Smooth muscle cell (in vitro differentiated cells): ENCODE data around the gene TMEM200B. TPM values are rescaled to one million over a fixed set of nuclear protein-coding genes. Genes with fewer than 3 reads are reported as not detected.

Source experiments
- DNase-seq: peaks from one replicate; lab custom pipeline; 2025; ENCODE audit not compliant: unreplicated experiment; lab: John Stamatoyannopoulos, UW
- H2AFZ ChIP-seq: fragments of 200-600 bp; sonication (generic); 2 replicates; pipeline ENCODE4 v1.6.0; 2016; ENCODE audit warnings: antibody characterized with exemption, low read depth, mild to moderate bottlenecking
- H3F3A ChIP-seq: fragments of 200-600 bp; sonication (generic); 2 replicates; pipeline ENCODE4 v1.6.0; 2017; ENCODE audit warnings: antibody characterized with exemption, low read depth
- H3K27ac ChIP-seq: fragments of 200-600 bp; sonication (generic); 2 replicates; pipeline ENCODE4 v1.5.1; 2016; ENCODE audit warnings: low read depth, mild to moderate bottlenecking
- H3K27me3 ChIP-seq: fragments of 200-600 bp; sonication (generic); 2 replicates; pipeline ENCODE4 v1.6.1; 2016; ENCODE audit warnings: low read depth, mild to moderate bottlenecking
- H3K36me3 ChIP-seq: fragments of 200-600 bp; sonication (generic); 2 replicates; pipeline ENCODE4 v1.5.1; 2016; ENCODE audit warnings: low read depth
- H3K4me1 ChIP-seq: fragments of 200-600 bp; sonication (generic); 2 replicates; pipeline ENCODE4 v1.5.1; 2016; ENCODE audit warnings: low read depth
- H3K4me2 ChIP-seq: fragments of 200-600 bp; sonication (generic); 2 replicates; pipeline ENCODE4 v1.6.0; 2016; ENCODE audit warnings: mild to moderate bottlenecking
- H3K4me3 ChIP-seq: fragments of 200-600 bp; sonication (generic); 2 replicates; pipeline ENCODE4 v1.5.1; 2016; ENCODE audit warnings: mild to moderate bottlenecking
- H3K79me2 ChIP-seq: fragments of 200-600 bp; sonication (generic); 2 replicates; pipeline ENCODE4 v1.6.0; 2016; ENCODE audit warnings: low read depth, mild to moderate bottlenecking
- H3K9ac ChIP-seq: fragments of 200-600 bp; sonication (generic); 2 replicates; pipeline ENCODE4 v1.6.0; 2016; ENCODE audit warnings: low read depth
- H3K9me3 ChIP-seq: fragments of 200-600 bp; sonication (generic); replicated peaks from 2 replicates; pipeline ENCODE4 v1.5.1; 2016; ENCODE audit warnings: low read depth
- H4K20me1 ChIP-seq: fragments of 200-600 bp; sonication (generic); 2 replicates; pipeline ENCODE4 v1.6.0; 2016; ENCODE audit warnings: low read depth
- CTCF ChIP-seq: fragments of 200-600 bp; sonication (generic); IDR thresholded peaks from 2 replicates; pipeline ENCODE4 v1.5.1; 2017; ENCODE audit warnings: borderline replicate concordance, mild to moderate bottlenecking, antibody characterized with exemption; ENCODE audit not compliant: insufficient read depth, poor library complexity, severe bottlenecking
- WGBS: methylation state at CpG from one replicate; pipeline ENCODE4 v1.1.7; 2016; ENCODE audit warnings: low lambda C conversion rate; 5-methylcytosine and 5-hydroxymethylcytosine counted together
- polyA plus RNA-seq: library from polyadenylated mRNA; unstranded; fragments of >200 nt; fragmentation: Nextera tagmentation; extraction: Ambion mirVana; gene quantifications from 2 replicates; pipeline ENCODE4 v1.2.1, GENCODE V29; 2016
- total RNA-seq: library from RNA; depleted of rRNA; stranded (reverse); fragments of >200 nt; gene quantifications from 2 replicates; pipeline ENCODE4 v1.2.3, GENCODE V29; 2014

Gene TMEM200B
- total and polyA plus RNA-seq, 2 experiments from 2014 or later, result 20.5 to 33.2 TPM

DNA sequence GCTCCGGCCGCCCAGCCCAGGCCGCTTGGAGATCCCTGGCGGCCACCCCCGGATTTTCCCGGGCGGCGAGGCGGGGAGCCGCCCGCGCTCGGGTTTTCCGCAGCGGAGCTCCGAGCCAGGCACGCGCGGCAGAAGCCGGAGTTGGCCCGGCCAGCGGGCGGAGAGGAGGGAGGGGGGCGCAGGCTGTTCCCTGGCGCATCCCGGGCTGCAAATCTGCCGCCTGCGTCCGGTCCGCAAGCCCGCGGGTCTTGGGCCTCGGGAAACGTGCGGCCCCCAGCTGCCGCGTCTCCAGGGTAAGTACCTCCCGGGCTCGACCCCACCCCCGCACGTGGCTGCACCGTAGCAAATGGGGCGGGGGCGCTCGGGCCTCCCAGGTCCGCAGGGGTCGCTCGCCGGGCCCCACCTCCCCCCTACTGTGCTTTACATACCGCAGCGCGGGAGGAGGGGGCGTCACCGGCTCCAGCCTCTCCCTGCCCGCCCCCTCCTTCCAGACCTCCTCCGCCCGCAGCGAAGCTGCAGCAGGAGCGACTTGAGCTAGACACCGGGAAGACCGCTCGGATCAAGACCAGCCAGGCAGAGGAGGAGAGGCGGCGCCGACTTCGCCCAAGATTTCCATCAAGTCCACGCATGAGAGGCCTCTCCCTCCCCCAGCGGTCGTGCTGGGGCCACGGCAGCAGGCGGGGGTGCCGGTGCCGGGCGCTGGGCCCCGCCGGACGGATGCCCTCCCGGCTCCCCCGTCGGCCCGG, 1.6 kb downstream of the TMEM200B start:
- peak overlapping the region; percentile 68 for H3K4me3 ChIP-seq
- 2% methylated on average over 57 of the region's 81 CpGs for WGBS
- H3K4me1 ChIP-seq, result no peaks in the 10 kb centered on the region
- peaks cover 17% of the 10 kb centered on the region for H3F3A ChIP-seq
- DNase-seq, result no peak
- H2AFZ ChIP-seq, result no peak overlapping the region
- H3K27me3 ChIP-seq, result no peaks in the 10 kb centered on the region
- peaks cover 30% of the 10 kb centered on the region for H4K20me1 ChIP-seq
- H3K27ac ChIP-seq, result peak overlapping the region; percentile 87
- peaks cover 25% of the 10 kb centered on the region for H3K79me2 ChIP-seq
- H3K36me3 ChIP-seq, result no peaks in the 10 kb centered on the region
- no peak for TF ChIP-seq CTCF
- H3K9ac ChIP-seq, result peak overlapping the region; percentile 71
- H3K4me2 ChIP-seq, result peak overlapping the region; percentile 89
- H3K9me3 ChIP-seq, result no peaks in the 10 kb centered on the region

DNA sequence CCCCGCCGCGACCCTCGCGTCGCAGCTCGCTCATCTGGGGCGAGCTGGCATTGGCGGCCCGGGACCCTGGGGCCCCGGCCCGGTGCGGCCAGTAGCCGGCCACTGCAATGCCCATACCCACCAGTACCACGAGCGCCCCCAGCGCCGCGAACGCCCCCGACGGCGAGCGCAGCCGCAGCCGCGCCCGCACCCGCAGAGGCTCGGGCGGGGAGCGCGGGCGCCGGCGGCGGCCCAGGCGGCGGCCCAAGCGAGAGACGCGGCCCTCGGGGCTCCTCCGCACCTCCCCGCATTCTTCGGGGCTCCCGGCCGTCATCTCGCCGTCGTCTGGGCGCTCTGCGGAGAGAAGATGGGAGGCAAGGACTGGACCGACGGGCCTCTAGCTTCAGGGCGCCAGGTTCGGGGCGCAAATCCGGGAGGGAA, 2.2 kb downstream of the TMEM200B start:
- Histone ChIP-seq H3K9ac (peak overlapping the region; percentile 71), H3F3A (peaks cover 17% of the 10 kb centered on the region), H3K4me1 (no peaks in the 10 kb centered on the region), H3K4me2 (peak overlapping the region; percentile 89), H3K27ac (peak overlapping the region; percentile 87), H3K4me3 (peak overlapping the region; percentile 68), H3K9me3 (no peaks in the 10 kb centered on the region), H3K27me3 (no peaks in the 10 kb centered on the region), H2AFZ (no peak overlapping the region), H3K79me2 (peaks cover 25% of the 10 kb centered on the region), H3K36me3 (no peaks in the 10 kb centered on the region), H4K20me1 (peaks cover 30% of the 10 kb centered on the region)
- no peak for DNase-seq
- no peak for TF ChIP-seq CTCF
- whole genome bisulfite sequencing, result 2% methylated on average over 47 of the region's 59 CpGs

GRCh38 chr1:29120947-29121485, 2.7 kb downstream of the TMEM200B start:
- Histone ChIP-seq H3K4me3 (peak overlapping the region; percentile 68), H3F3A (peaks cover 16% of the 10 kb centered on the region), H3K27me3 (no peaks in the 10 kb centered on the region), H3K4me1 (no peaks in the 10 kb centered on the region), H3K9me3 (no peaks in the 10 kb centered on the region), H3K9ac (no peak overlapping the region), H3K79me2 (peaks cover 25% of the 10 kb centered on the region), H4K20me1 (peaks cover 30% of the 10 kb centered on the region), H2AFZ (no peak overlapping the region), H3K27ac (no peak overlapping the region), H3K4me2 (peak overlapping the region; percentile 89), H3K36me3 (no peaks in the 10 kb centered on the region)
- 39% methylated on average over 42 of the region's 42 CpGs for WGBS
- TF ChIP-seq CTCF, result peak; percentile 58
- no peak for DNase-seq
